Thyroid gland (tissue), 4 donors: ENCODE results near the gene AFF2.

Experiments used
- POLR2A ChIP-seq, 2 donors: fragments of 450-650 bp; IDR thresholded peaks; one replicate each; pipeline ENCODE4 v1.6.1; 2017; ENCODE audit warnings: antibody characterized with exemption in 2 of 2, mild to moderate bottlenecking in 2 of 2, moderate library complexity in 1 of 2
- TF ChIP-seq, protein P1 (sequence below), 6 experiments: fragments of 200-600 bp in 3 of 6; fragments of 450-650 bp in 3 of 6; sonication (generic) in 3 of 6; IDR thresholded peaks; one replicate each; pipeline ENCODE4 v1.5.1; 2016 to 2019; ENCODE audit warnings: antibody characterized with exemption in 6 of 6, mild to moderate bottlenecking in 2 of 6, inconsistent platforms in 1 of 6, moderate library complexity in 1 of 6

DNA sequence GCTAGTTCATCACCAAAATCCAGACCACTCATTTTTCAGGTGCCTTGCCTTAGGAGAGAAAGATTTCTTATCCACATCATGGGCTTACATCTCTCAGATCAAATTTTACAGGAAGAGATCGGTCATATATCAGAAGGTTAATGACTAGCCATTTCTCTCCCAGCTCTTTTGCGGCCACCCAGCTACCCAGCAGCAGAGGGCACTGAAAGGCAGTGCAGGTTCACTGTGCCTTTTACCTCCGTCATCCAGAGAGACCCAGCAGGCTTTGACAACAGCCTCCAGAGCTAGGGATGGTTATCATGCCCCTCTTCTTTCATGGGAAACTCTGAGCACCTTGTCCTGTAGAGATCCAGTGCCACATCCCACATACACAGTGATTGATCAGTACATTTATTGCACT is 384.8 kb downstream of the AFF2 start:
- TF ChIP-seq, protein P1, sequence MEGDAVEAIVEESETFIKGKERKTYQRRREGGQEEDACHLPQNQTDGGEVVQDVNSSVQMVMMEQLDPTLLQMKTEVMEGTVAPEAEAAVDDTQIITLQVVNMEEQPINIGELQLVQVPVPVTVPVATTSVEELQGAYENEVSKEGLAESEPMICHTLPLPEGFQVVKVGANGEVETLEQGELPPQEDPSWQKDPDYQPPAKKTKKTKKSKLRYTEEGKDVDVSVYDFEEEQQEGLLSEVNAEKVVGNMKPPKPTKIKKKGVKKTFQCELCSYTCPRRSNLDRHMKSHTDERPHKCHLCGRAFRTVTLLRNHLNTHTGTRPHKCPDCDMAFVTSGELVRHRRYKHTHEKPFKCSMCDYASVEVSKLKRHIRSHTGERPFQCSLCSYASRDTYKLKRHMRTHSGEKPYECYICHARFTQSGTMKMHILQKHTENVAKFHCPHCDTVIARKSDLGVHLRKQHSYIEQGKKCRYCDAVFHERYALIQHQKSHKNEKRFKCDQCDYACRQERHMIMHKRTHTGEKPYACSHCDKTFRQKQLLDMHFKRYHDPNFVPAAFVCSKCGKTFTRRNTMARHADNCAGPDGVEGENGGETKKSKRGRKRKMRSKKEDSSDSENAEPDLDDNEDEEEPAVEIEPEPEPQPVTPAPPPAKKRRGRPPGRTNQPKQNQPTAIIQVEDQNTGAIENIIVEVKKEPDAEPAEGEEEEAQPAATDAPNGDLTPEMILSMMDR (IDR thresholded peaks at IDR 0.05) = no peak
- TF ChIP-seq POLR2A (IDR thresholded peaks at IDR 0.05) = no peak
